K562 (cell line): Measurements from ENCODE around the gene TLE6. TPM values are rescaled to one million over a fixed set of nuclear protein-coding genes. Genes with fewer than 3 reads are reported as not detected.

Experiments used
- ATAC-seq: fragments of 200-7000 bp; cut with Tn5 transposase; 3 replicates; pipeline ENCODE4 v1.9.1; 2020; ENCODE audit warnings: moderate library complexity
- BruUV-seq: library from RNA; stranded (reverse); fragments of 400-500 nt; replicated peaks from 2 replicates; lab custom pipeline; 2021; lab: Mats Ljungman, UMichigan
- CTCF ChIA-PET: fragments of 300-600 bp; formaldehyde crosslinking; extraction: SDS; loops from one replicate; lab custom pipeline; 2021; ENCODE audit warnings: low intra/inter-chr PET ratio; lab: Yijun Ruan, JAX
- POLR2A ChIA-PET: fragments of 300-600, 350-650 bp; sonication (Branson Sonifier 250); formaldehyde crosslinking; extraction: SDS; loops from one replicate; lab custom pipeline; 2021; ENCODE audit warnings: antibody characterized with exemption, inconsistent platforms; lab: Yijun Ruan, JAX
- DNase-seq, 4 experiments: peaks; one replicate each; pipeline versions ENCODE4 v3.0.0 to v3.0.0-alpha.2; 2011 to 2018; ENCODE audit warnings: low spot score in 3 of 4, mixed read lengths in 3 of 4; ENCODE audit errors: extremely low read depth in 1 of 4
- FAIRE-seq: peaks from 2 replicates; lab custom pipeline; 2011; peaks lifted over from hg19 to GRCh38; lab: Jason Lieb, UNC
- H2AFZ ChIP-seq: 2 replicates; pipeline ENCODE4 v1.6.0; 2011; ENCODE audit warnings: low read depth, low read length, control low read depth, inconsistent platforms
- H3K27ac ChIP-seq: fragments of 200-600 bp; 3 replicates; pipeline ENCODE4 v1.8.0; 2011; ENCODE audit warnings: low read depth, mild to moderate bottlenecking, control low read depth, inconsistent platforms, low read length, moderate library complexity, mixed read lengths; ENCODE audit errors: extremely low read depth
- H3K27me3 ChIP-seq, 2 experiments: fragments of 300-600 bp in 1 of 2; 2 replicates in 1 of 2; 3 replicates in 1 of 2; pipeline versions ENCODE4 v1.6.0 to v1.8.0; 2011; ENCODE audit warnings: inconsistent platforms in 2 of 2, low read length in 2 of 2, mild to moderate bottlenecking in 1 of 2, mixed read lengths in 1 of 2, moderate library complexity in 1 of 2; ENCODE audit not compliant: control insufficient read depth in 2 of 2, insufficient read depth in 2 of 2
- H3K36me3 ChIP-seq: fragments of 300-600 bp; 3 replicates; pipeline ENCODE4 v1.8.0; 2011; ENCODE audit warnings: mild to moderate bottlenecking, low read length, inconsistent platforms; ENCODE audit not compliant: control insufficient read depth, insufficient read depth
- H3K4me1 ChIP-seq, 2 experiments: fragments of 200-600 bp in 1 of 2; replicated peaks in 1 of 2; 2 replicates in 1 of 2; 3 replicates in 1 of 2; pipeline versions ENCODE4 v1.5.1 to v1.8.0; 2011; ENCODE audit warnings: inconsistent platforms in 2 of 2, low read length in 2 of 2, mild to moderate bottlenecking in 1 of 2, mixed read lengths in 1 of 2, moderate library complexity in 1 of 2; ENCODE audit not compliant: control insufficient read depth in 2 of 2, insufficient read depth in 2 of 2
- H3K4me2 ChIP-seq: 2 replicates; pipeline ENCODE4 v1.6.1; 2011; ENCODE audit warnings: low read length, control low read depth, inconsistent platforms, mixed read lengths; ENCODE audit not compliant: insufficient read depth
- H3K4me3 ChIP-seq: fragments of 200-600 bp; sonication (generic), shearing (Covaris generic); 2 replicates; pipeline ENCODE4 v1.5.1; 2016; ENCODE audit warnings: control low read depth, inconsistent platforms
- H3K79me2 ChIP-seq: fragments of 200-600 bp; 3 replicates; pipeline ENCODE4 v1.8.0; 2011; ENCODE audit warnings: low read length, inconsistent platforms; ENCODE audit not compliant: control insufficient read depth, insufficient read depth
- H3K9ac ChIP-seq, 2 experiments: 2 replicates each; pipeline versions ENCODE4 v1.6.0 to v1.6.1; 2011; ENCODE audit warnings: low read depth in 2 of 2, low read length in 2 of 2, control low read depth in 1 of 2, inconsistent platforms in 1 of 2, mild to moderate bottlenecking in 1 of 2, mixed read lengths in 1 of 2; ENCODE audit not compliant: insufficient read depth in 1 of 2
- H3K9me1 ChIP-seq: one replicate; pipeline ENCODE4 v1.6.0; 2011; ENCODE audit warnings: inconsistent platforms, mild to moderate bottlenecking, low read length, moderate library complexity; ENCODE audit not compliant: control insufficient read depth, insufficient read depth
- H3K9me3 ChIP-seq: replicated peaks from 2 replicates; pipeline ENCODE4 v1.5.1; 2011; ENCODE audit warnings: low read depth, low read length, inconsistent platforms; ENCODE audit not compliant: control insufficient read depth, insufficient read depth
- H4K20me1 ChIP-seq: replicated peaks from 2 replicates; pipeline ENCODE4 v1.6.1; 2011; ENCODE audit warnings: low read length, inconsistent platforms, mixed read lengths; ENCODE audit not compliant: control insufficient read depth, insufficient read depth
- ELF2 ChIP-seq: fragments of 250-450 bp; sonication (Bioruptor Pico); IDR thresholded peaks from 2 replicates; pipeline ENCODE4 v1.5.0; 2021; ENCODE audit warnings: mild to moderate bottlenecking
- FOXA3 ChIP-seq, 2 experiments: fragments of 450-650 bp in 1 of 2; sonication (generic) in 1 of 2; formaldehyde crosslinking; IDR thresholded peaks in 1 of 2; conservative IDR thresholded peaks in 1 of 2; 2 replicates each; pipeline versions ENCODE4 v1.4.0 to v1.8.0; 2020 to 2022; ENCODE audit warnings: mild to moderate bottlenecking in 2 of 2, missing genetic modification reagents in 1 of 2
- HMG20B ChIP-seq: fragments of 250-450 bp; sonication (Bioruptor Pico); IDR thresholded peaks from 2 replicates; pipeline ENCODE4 v1.5.0; 2021; ENCODE audit warnings: mild to moderate bottlenecking
- KLF10 ChIP-seq: fragments of 250-450 bp; sonication (Bioruptor Pico); IDR thresholded peaks from 2 replicates; pipeline ENCODE4 v1.6.1; 2021; ENCODE audit warnings: matching md5 sums
- NFIX ChIP-seq: fragments of 250-450 bp; sonication (Bioruptor Pico); IDR thresholded peaks from 2 replicates; pipeline ENCODE4 v1.4.0; 2020; ENCODE audit warnings: low read depth, mild to moderate bottlenecking, moderate library complexity
- PYGO2 ChIP-seq: fragments of 450-650 bp; IDR thresholded peaks from 2 replicates; pipeline ENCODE4 v1.6.1; 2016; ENCODE audit warnings: mild to moderate bottlenecking, missing genetic modification characterization, moderate library complexity, missing compliant biosample characterization
- RBM15 ChIP-seq: fragments of 200-400 bp; formaldehyde crosslinking; IDR thresholded peaks from 2 replicates; pipeline ENCODE4 v1.6.1; 2018; ENCODE audit warnings: mild to moderate bottlenecking, low read length, moderate library complexity; ENCODE audit not compliant: insufficient read depth
- RNF2 ChIP-seq: sonication (generic); IDR thresholded peaks from 2 replicates; pipeline ENCODE4 v1.6.1; 2016
- THAP7 ChIP-seq: fragments of 250-450 bp; sonication (Bioruptor Pico); IDR thresholded peaks from 2 replicates; pipeline ENCODE4 v1.5.0; 2021
- TRIM28 ChIP-seq: fragments of 450-650 bp; IDR thresholded peaks from 2 replicates; pipeline ENCODE4 v1.6.1; 2017
- ZNF165 ChIP-seq: fragments of 250-450 bp; sonication (Bioruptor Pico); IDR thresholded peaks from 2 replicates; pipeline ENCODE4 v1.4.0; 2020; ENCODE audit warnings: borderline replicate concordance
- ZNF212 ChIP-seq: fragments of 450-650 bp; formaldehyde crosslinking; IDR thresholded peaks from 2 replicates; pipeline ENCODE4 v1.4.0; 2020; ENCODE audit warnings: mild to moderate bottlenecking
- ZNF24 ChIP-seq: fragments of 450-650 bp; IDR thresholded peaks from 2 replicates; pipeline ENCODE4 v1.6.1; 2016
- ZNF354B ChIP-seq: fragments of 250-450 bp; sonication (Bioruptor Pico); IDR thresholded peaks from 2 replicates; pipeline ENCODE4 v1.4.0; 2020
- ZNF444 ChIP-seq: fragments of 250-450 bp; sonication (Bioruptor Pico); IDR thresholded peaks from 2 replicates; pipeline ENCODE4 v1.4.0; 2020; ENCODE audit warnings: mild to moderate bottlenecking, moderate library complexity
- ZNF644 ChIP-seq: fragments of 200-800 bp; sonication (Bioruptor generic); IDR thresholded peaks from 2 replicates; pipeline ENCODE4 v1.6.1; 2016; ENCODE audit warnings: low read depth, missing genetic modification characterization, missing compliant biosample characterization
- WGBS: fragments of 100-300 bp; shearing (Covaris generic); methylation state at CpG from one replicate; pipeline ENCODE4 v1.1.6; 2016; ENCODE audit warnings: low coverage, mixed read lengths; ENCODE audit not compliant: insufficient coverage; ENCODE audit errors: missing lambda C conversion rate; 5-methylcytosine and 5-hydroxymethylcytosine counted together
- in situ Hi-C: fragments of 300-500 bp; cut with MboI; formaldehyde crosslinking; loops from 4 replicates; pipeline ENCODE4 v1.15.0; 2018; ENCODE audit warnings: inconsistent platforms, mixed read lengths
- intact Hi-C: fragments of 100-400 bp; cut with micrococcal nuclease; formaldehyde crosslinking; loops from 2 replicates; pipeline ENCODE4 v1.14.2; 2022
- polyA plus RNA-seq, 8 experiments: library from polyadenylated mRNA; depleted of rRNA in 4 of 8; stranded (reverse) in 5 of 8; unstranded in 3 of 8; fragments of >200 nt; fragmentation: Nextera tagmentation in 2 of 8; fragmentation: Illumina TruSeq in 1 of 8; extraction: Ambion mirVana in 2 of 8; extraction: Trizol in 1 of 8; gene quantifications; 2 replicates each; pipeline versions ENCODE4 v1.2.1 to v1.2.3, GENCODE V29; 2011 to 2014; ENCODE audit warnings: inconsistent platforms in 1 of 8, missing spikeins in 1 of 8
- total RNA-seq, 7 experiments: library from RNA; depleted of rRNA in 6 of 7; stranded (reverse); fragments of >200 nt in 6 of 7; fragmentation: Illumina TruSeq in 2 of 7; extraction: Trizol in 2 of 7; gene quantifications; 2 replicates each; pipeline versions ENCODE4 v1.2.1 to v1.2.3, GENCODE V29; 2011 to 2021; ENCODE audit warnings: low replicate concordance in 1 of 7
- TF ChIP-seq, protein P1 (sequence below): IDR thresholded peaks from 2 replicates; pipeline ENCODE4 v1.6.1; 2012; ENCODE audit warnings: low read depth, low read length, improper control_type of control experiment, borderline replicate concordance
- TF ChIP-seq, protein P2 (sequence below): fragments of 250-450 bp; sonication (Bioruptor Pico); IDR thresholded peaks from 2 replicates; pipeline ENCODE4 v1.8.0; 2022; ENCODE audit warnings: inconsistent platforms

Gene TLE6
- total and polyA plus RNA-seq, 9 of the 15 experiments (the other 6 are each of a cell fraction or from before 2014, with no cell fraction given) = 1.1 to 6.1 (median 2.5) TPM

- DNase-seq = no peak
- H3K9ac ChIP-seq = no peak overlapping the region; a peak in 1 of 4 replicates
- H3K4me2 ChIP-seq = no peak overlapping the region
- H3K4me3 ChIP-seq = no peak overlapping the region
- in situ Hi-C loops = no loop called here
- no peaks in the 10 kb centered on the region for H3K36me3 ChIP-seq
- no peak overlapping the region for H3K27ac ChIP-seq
- no TSS peak for BruUV-seq
- ChIA-PET CTCF (no interaction called here), POLR2A (interaction anchor here (0.9 to 2.1 kb wide), 5 partner anchors 10 to 32 kb away, joined by 3 to 10 read pairs (median 4); no protein-coding TSS in a partner anchor)
- no peak for ATAC-seq
- no peak for FAIRE-seq
- WGBS = 36% methylated on average over 2 of the region's 4 CpGs
- H3K9me3 ChIP-seq = no peaks in the 10 kb centered on the region
- no peaks in the 10 kb centered on the region for H3K79me2 ChIP-seq
- no peaks in the 10 kb centered on the region; a peak in 1 of 5 replicates for H3K27me3 ChIP-seq
- intact Hi-C loops = no loop called here
- no peaks in the 10 kb centered on the region for H4K20me1 ChIP-seq
- no peaks in the 10 kb centered on the region for H3K9me1 ChIP-seq
- no peak overlapping the region for H2AFZ ChIP-seq
- H3K4me1 ChIP-seq = peaks cover 0 to 22% of the 10 kb centered on the region in 2 experiments; a peak in 2 of 5 replicates
- TF ChIP-seq ZNF354B (CRISPR knock-in tag) (no peak), THAP7 (CRISPR knock-in tag) (no peak), KLF10 (CRISPR knock-in tag) (no peak), ZNF24 (no peak), HMG20B (no peak), PYGO2 (no peak), ELF2 (no peak), ZNF165 (no peak), ZNF444 (CRISPR knock-in tag) (no peak), RBM15 (no peak), RNF2 (no peak), NFIX (CRISPR knock-in tag) (no peak), ZNF212 (CRISPR knock-in tag) (no peak), FOXA3 (CRISPR knock-in tag; conservative IDR thresholded peaks at IDR 0.05 in 1 of 2, IDR thresholded peaks at IDR 0.05 in 1 of 2) (no peak), TRIM28 (no peak), ZNF644 (tag) (no peak)
- TF ChIP-seq, protein P1, sequence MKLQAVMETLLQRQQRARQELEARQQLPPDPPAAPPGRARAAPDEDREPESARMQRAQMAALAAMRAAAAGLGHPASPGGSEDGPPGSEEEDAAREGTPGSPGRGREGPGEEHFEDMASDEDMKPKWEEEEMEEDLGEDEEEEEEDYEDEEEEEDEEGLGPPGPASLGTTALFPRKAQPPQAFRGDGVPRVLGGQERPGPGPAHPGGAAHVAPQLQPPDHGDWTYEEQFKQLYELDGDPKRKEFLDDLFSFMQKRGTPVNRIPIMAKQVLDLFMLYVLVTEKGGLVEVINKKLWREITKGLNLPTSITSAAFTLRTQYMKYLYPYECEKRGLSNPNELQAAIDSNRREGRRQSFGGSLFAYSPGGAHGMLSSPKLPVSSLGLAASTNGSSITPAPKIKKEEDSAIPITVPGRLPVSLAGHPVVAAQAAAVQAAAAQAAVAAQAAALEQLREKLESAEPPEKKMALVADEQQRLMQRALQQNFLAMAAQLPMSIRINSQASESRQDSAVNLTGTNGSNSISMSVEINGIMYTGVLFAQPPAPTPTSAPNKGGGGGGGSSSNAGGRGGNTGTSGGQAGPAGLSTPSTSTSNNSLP = no peak
- TF ChIP-seq, protein P2, sequence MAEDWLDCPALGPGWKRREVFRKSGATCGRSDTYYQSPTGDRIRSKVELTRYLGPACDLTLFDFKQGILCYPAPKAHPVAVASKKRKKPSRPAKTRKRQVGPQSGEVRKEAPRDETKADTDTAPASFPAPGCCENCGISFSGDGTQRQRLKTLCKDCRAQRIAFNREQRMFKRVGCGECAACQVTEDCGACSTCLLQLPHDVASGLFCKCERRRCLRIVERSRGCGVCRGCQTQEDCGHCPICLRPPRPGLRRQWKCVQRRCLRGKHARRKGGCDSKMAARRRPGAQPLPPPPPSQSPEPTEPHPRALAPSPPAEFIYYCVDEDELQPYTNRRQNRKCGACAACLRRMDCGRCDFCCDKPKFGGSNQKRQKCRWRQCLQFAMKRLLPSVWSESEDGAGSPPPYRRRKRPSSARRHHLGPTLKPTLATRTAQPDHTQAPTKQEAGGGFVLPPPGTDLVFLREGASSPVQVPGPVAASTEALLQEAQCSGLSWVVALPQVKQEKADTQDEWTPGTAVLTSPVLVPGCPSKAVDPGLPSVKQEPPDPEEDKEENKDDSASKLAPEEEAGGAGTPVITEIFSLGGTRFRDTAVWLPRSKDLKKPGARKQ = no peak
Observed at GRCh38 chr19:3004522-3004921, 27.2 kb downstream of the TLE6 start.
